ENCODE measurements around the gene SSH3. TPM values are rescaled to one million over a fixed set of nuclear protein-coding genes. Genes with fewer than 3 reads are reported as not detected.

The SSH3 gene
- polyA plus RNA-seq, 1 donor from 2014 or later: 0.89 TPM

- Histone ChIP-seq H4K20me1 (ENCODE audit: insufficient read depth) (no peaks in the 10 kb centered on the region), H2AFZ (ENCODE audit: low read depth, low read length) (no peak overlapping the region), H3K27ac (ENCODE audit: low read length) (no peak overlapping the region), H3K4me3 (ENCODE audit: low read length) (no peak overlapping the region), H3K9ac (ENCODE audit: low read length) (no peak overlapping the region), H3K9me3 (ENCODE audit: low read length) (no peaks in the 10 kb centered on the region), H3K4me2 (ENCODE audit: low read length) (no peak overlapping the region), H3K9me2 (ENCODE audit: insufficient read depth, low read length) (no peaks in the 10 kb centered on the region), H3K36me3 (ENCODE audit: insufficient read depth, low read length) (no peaks in the 10 kb centered on the region), H3K79me2 (replicated peaks; ENCODE audit: insufficient read depth, low read length) (peaks cover 11% of the 10 kb centered on the region), H3F3A (ENCODE audit: insufficient read depth, low read length, poor library complexity, severe bottlenecking) (no peaks in the 10 kb centered on the region), H3K27me3 (ENCODE audit: insufficient read depth, low read depth, low read length) (no peaks in the 10 kb centered on the region)
- TF ChIP-seq REST (IDR thresholded peaks at IDR 0.05; ENCODE audit: borderline replicate concordance) (no peak), CTCF (IDR thresholded peaks at IDR 0.05; ENCODE audit: poor library complexity, severe bottlenecking) (no peak), SMC3 (conservative IDR thresholded peaks at IDR 0.05; ENCODE audit: poor library complexity) (no peak)
Measured at GRCh38 chr11:67322049-67322448, 18.7 kb downstream of the SSH3 start.

DNA sequence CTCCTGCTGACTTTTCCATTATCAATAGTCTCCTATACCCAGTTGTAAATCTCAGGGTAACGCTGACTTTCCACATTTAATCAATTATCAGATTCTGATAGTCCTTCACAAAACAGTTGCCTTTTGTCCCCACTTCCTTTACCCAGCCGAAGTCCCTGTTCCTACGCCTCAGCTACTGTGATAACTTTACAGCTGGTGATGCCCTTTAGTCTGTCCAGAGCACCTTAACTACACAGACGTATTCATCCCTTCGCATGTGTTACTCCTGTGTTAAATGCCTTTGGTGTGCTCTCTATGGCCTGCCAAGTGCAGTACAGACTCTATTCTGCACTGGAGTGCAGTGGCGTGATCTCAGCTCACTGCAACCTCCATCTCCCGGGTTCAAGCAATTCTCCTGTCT lies 20.2 kb downstream of the SSH3 start:
- Histone ChIP-seq H3K9me3 (ENCODE audit: low read length) (no peaks in the 10 kb centered on the region), H3K4me3 (ENCODE audit: low read length) (no peak overlapping the region), H3K36me3 (ENCODE audit: insufficient read depth, low read length) (no peaks in the 10 kb centered on the region), H3K27ac (ENCODE audit: low read length) (no peak overlapping the region), H3K9me2 (ENCODE audit: insufficient read depth, low read length) (no peaks in the 10 kb centered on the region), H3F3A (ENCODE audit: insufficient read depth, low read length, poor library complexity, severe bottlenecking) (no peaks in the 10 kb centered on the region), H3K79me2 (replicated peaks; ENCODE audit: insufficient read depth, low read length) (peaks cover 9% of the 10 kb centered on the region), H3K27me3 (ENCODE audit: insufficient read depth, low read depth, low read length) (no peaks in the 10 kb centered on the region), H3K9ac (ENCODE audit: low read length) (no peak overlapping the region), H4K20me1 (ENCODE audit: insufficient read depth) (no peaks in the 10 kb centered on the region), H2AFZ (ENCODE audit: low read depth, low read length) (no peak overlapping the region), H3K4me2 (ENCODE audit: low read length) (no peak overlapping the region)
- TF ChIP-seq MXI1 (conservative IDR thresholded peaks at IDR 0.05; ENCODE audit: poor library complexity, severe bottlenecking) (no peak), REST (IDR thresholded peaks at IDR 0.05; ENCODE audit: borderline replicate concordance) (no peak), SMC3 (conservative IDR thresholded peaks at IDR 0.05; ENCODE audit: poor library complexity) (no peak)

All from neural cell (in vitro differentiated cells).